Measurements from ENCODE around the gene TEX2. TPM values are rescaled to one million over a fixed set of nuclear protein-coding genes. Genes with fewer than 3 reads are reported as not detected.

TEX2 gene
- total and polyA plus RNA-seq, 2 of the 13 experiments (the other 11 are each of a cell fraction or from before 2014, with no cell fraction given), result 21.4 to 37.7 TPM

DNA sequence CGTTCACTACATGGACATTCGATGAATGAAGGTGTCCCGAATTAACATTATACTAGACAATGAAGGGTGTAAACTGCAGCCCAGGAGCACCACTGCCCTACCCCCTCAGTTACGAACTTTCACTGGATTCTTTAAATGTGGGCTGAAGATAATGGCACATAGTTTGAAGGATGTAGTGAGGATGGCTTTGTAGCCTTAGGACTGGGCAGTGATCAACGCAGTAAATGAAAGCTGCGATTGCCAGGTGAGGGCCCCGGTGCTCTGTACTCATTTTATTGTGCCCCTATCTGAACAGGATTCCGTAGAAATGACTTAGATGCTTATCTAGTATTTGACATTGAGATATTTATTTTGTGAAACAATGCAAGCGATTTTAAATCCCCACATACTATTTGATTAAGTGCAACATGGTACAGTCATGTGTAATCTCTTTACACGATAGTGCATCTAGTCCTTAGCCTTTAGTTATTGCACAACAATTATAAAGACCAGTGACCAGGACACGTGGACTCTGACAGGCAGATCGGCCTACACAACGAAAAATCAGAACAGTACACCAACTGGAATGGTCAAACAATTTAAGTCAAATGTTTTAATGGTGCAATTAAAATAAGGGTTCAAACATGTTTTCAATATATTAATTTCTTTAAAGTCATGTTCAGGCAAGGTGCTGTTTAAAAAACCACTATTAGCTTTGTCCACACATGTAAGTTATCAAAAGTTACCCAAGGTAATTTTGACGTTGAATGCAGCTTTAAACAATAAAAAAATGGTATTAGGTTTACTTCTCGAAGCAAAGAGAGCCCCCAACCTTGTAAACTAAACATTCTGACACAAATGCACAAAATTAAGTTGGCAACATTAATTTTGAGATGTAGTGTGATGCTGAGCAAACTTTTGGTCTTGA is 115.7 kb downstream of the TEX2 start:
- DNase-seq (ENCODE audit: low spot score) (peak; percentile 85), ATAC-seq (peak; percentile 15), FAIRE-seq (peak; percentile 32)
- peaks cover 3 to 5% of the 10 kb centered on the region in 2 experiments for H3K36me3 ChIP-seq (replicated peaks in 1 of 2; ENCODE audit: control insufficient read depth in 1 of 2, insufficient read depth in 2 of 2, low read length in 2 of 2)
- BruUV-seq (replicated peaks), result no TSS peak
- H3K9ac ChIP-seq (ENCODE audit: insufficient read depth, low read depth, low read length), result peak overlapping the region; percentile 97
- ChIA-PET POLR2A (interaction anchor here (0.5 to 7.1 kb wide), 17 partner anchors 8 to 692 kb away, joined by 3 to 138 read pairs (median 20); partner anchors contain the start of genes ERN1 and TEX2), CTCF (ENCODE audit: low intra/inter-chr PET ratio, low total read pairs) (interaction anchor here (1.2 kb wide), 1 partner anchor 135 kb away, joined by 3 read pairs; no protein-coding TSS in a partner anchor)
- H3K79me2 ChIP-seq (ENCODE audit: insufficient read depth, low read length), result peaks cover 20% of the 10 kb centered on the region
- peaks cover 69% of the 10 kb centered on the region for H3K4me1 ChIP-seq (ENCODE audit: insufficient read depth, low read length)
- no peaks in the 10 kb centered on the region for H3K9me3 ChIP-seq (ENCODE audit: low read length)
- no peaks in the 10 kb centered on the region for H4K20me1 ChIP-seq (ENCODE audit: insufficient read depth, low read length)
- peak overlapping the region; percentile 75 to 86 (median 84) for H3K4me3 ChIP-seq (replicated peaks in 1 of 3; ENCODE audit: insufficient read depth in 1 of 3, low read depth in 2 of 3, low read length in 3 of 3)
- in situ Hi-C loops (cut with HindIII; ENCODE audit: extremely low pct_ligation_motif_present, low pct_unique_long_range_greater_than_20kb), result loop anchor here (5.0 kb wide), 2 partner anchors 35 to 115 kb away; partner anchors contain the start of gene TEX2
- H3K4me2 ChIP-seq (ENCODE audit: low read depth, low read length), result peak overlapping the region; percentile 95
- peak overlapping the region; percentile 88 for H3K27ac ChIP-seq (ENCODE audit: extremely low read length, insufficient read depth, low read length)
- no peaks in the 10 kb centered on the region; a peak in 1 of 5 replicates for H3K27me3 ChIP-seq (ENCODE audit: control insufficient read depth in 1 of 2, insufficient read depth in 2 of 2, low read length in 2 of 2)
- no peak overlapping the region for H2AFZ ChIP-seq (ENCODE audit: low read length)
- intact Hi-C loops (cut with micrococcal nuclease; ENCODE audit: unreplicated experiment), result loop anchor here (5.0 kb wide), 2 partner anchors 115 to 135 kb away; partner anchors contain the start of gene TEX2
- 20% methylated on average over 15 of the region's 15 CpGs for WGBS (ENCODE audit: low lambda C conversion rate)
- TF ChIP-seq PTBP1 (IDR thresholded peaks at IDR 0.05; ENCODE audit: low read depth, low read length, poor library complexity, severe bottlenecking) (no peak), MBD4 (IDR thresholded peaks at IDR 0.05; ENCODE audit: borderline replicate concordance, low read length) (peak; percentile 92), MAFK (conservative IDR thresholded peaks at IDR 0.05 in 1 of 2, IDR thresholded peaks at IDR 0.05 in 1 of 2; ENCODE audit: low read length in 2 of 2) (no peak), ZBTB20 (CRISPR knock-in tag; IDR thresholded peaks at IDR 0.05; ENCODE audit: borderline replicate concordance, low read depth) (no peak), ZNF567 (CRISPR knock-in tag; IDR thresholded peaks at IDR 0.05; ENCODE audit: borderline replicate concordance) (no peak), ZKSCAN8 (CRISPR knock-in tag; IDR thresholded peaks at IDR 0.05; ENCODE audit: borderline replicate concordance) (no peak), ARNT (IDR thresholded peaks at IDR 0.05) (no peak), ZNF839 (CRISPR knock-in tag; IDR thresholded peaks at IDR 0.05; ENCODE audit: borderline replicate concordance) (no peak), ZNF468 (CRISPR knock-in tag; IDR thresholded peaks at IDR 0.05) (no peak), ZNF510 (CRISPR knock-in tag; IDR thresholded peaks at IDR 0.05; ENCODE audit: low read depth) (peak; percentile 64; the same call in 1 of the 2 replicates), NKX3-1 (CRISPR knock-in tag; IDR thresholded peaks at IDR 0.05) (peak; percentile 41; the same call in 1 of the 2 replicates), ZNF296 (CRISPR knock-in tag; conservative IDR thresholded peaks at IDR 0.05) (no peak), IRX3 (CRISPR knock-in tag; IDR thresholded peaks at IDR 0.05; ENCODE audit: borderline replicate concordance, low read depth) (no peak), SSRP1 (CRISPR knock-in tag; IDR thresholded peaks at IDR 0.05) (peak; percentile 99), PPARG (CRISPR knock-in tag; conservative IDR thresholded peaks at IDR 0.05) (no peak), ARID2 (CRISPR knock-in tag; IDR thresholded peaks at IDR 0.05; ENCODE audit: borderline replicate concordance) (no peak), MAF1 (CRISPR knock-in tag; IDR thresholded peaks at IDR 0.05; ENCODE audit: borderline replicate concordance) (no peak)
- TF ChIP-seq, protein P1, sequence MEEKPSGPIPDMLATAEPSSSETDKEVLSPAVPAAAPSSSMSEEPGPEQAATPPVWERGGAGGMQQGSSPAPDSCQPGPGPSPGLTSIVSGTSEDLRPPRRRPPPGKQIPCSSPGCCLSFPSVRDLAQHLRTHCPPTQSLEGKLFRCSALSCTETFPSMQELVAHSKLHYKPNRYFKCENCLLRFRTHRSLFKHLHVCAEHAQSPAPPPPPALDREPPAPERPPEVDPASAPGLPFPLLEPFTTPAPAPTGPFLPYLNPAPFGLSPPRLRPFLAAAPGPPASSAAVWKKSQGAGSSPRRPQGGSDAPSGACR (CRISPR knock-in tag; IDR thresholded peaks at IDR 0.05), result peak; percentile 30; the same call in 1 of the 2 replicates
- TF ChIP-seq, protein P2, sequence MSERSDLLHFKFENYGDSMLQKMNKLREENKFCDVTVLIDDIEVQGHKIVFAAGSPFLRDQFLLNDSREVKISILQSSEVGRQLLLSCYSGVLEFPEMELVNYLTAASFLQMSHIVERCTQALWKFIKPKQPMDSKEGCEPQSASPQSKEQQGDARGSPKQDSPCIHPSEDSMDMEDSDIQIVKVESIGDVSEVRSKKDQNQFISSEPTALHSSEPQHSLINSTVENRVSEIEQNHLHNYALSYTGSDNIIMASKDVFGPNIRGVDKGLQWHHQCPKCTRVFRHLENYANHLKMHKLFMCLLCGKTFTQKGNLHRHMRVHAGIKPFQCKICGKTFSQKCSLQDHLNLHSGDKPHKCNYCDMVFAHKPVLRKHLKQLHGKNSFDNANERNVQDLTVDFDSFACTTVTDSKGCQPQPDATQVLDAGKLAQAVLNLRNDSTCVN (CRISPR knock-in tag; IDR thresholded peaks at IDR 0.05; ENCODE audit: borderline replicate concordance), result no peak
- TF ChIP-seq, protein P3, sequence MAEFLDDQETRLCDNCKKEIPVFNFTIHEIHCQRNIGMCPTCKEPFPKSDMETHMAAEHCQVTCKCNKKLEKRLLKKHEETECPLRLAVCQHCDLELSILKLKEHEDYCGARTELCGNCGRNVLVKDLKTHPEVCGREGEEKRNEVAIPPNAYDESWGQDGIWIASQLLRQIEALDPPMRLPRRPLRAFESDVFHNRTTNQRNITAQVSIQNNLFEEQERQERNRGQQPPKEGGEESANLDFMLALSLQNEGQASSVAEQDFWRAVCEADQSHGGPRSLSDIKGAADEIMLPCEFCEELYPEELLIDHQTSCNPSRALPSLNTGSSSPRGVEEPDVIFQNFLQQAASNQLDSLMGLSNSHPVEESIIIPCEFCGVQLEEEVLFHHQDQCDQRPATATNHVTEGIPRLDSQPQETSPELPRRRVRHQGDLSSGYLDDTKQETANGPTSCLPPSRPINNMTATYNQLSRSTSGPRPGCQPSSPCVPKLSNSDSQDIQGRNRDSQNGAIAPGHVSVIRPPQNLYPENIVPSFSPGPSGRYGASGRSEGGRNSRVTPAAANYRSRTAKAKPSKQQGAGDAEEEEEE (CRISPR knock-in tag; IDR thresholded peaks at IDR 0.05; ENCODE audit: borderline replicate concordance), result no peak

Measured in HepG2 (cell line).